ENCODE data around the gene MRPL44. TPM values are rescaled to one million over a fixed set of nuclear protein-coding genes. Genes with fewer than 3 reads are reported as not detected.

Gene MRPL44
- total and polyA plus RNA-seq, 2 of the 13 experiments (the other 11 are each of a cell fraction or from before 2014, with no cell fraction given) = 38.4 to 78.0 TPM

GRCh38 chr2:223999862-224000261 lies 42.6 kb downstream of the MRPL44 start:
- WGBS (ENCODE audit: low lambda C conversion rate) = 86% methylated on average over 11 of the region's 11 CpGs
- Histone ChIP-seq H3K27ac (ENCODE audit: extremely low read length, insufficient read depth, low read length) (no peak overlapping the region), H3K79me2 (ENCODE audit: insufficient read depth, low read length) (no peaks in the 10 kb centered on the region), H3K9ac (ENCODE audit: insufficient read depth, low read depth, low read length) (no peak overlapping the region), H3K4me3 (replicated peaks in 1 of 3; ENCODE audit: insufficient read depth in 1 of 3, low read depth in 2 of 3, low read length in 3 of 3) (no peak overlapping the region), H3K9me3 (ENCODE audit: low read length) (no peaks in the 10 kb centered on the region), H3K4me1 (ENCODE audit: insufficient read depth, low read length) (peaks cover 38% of the 10 kb centered on the region), H3K36me3 (replicated peaks in 1 of 2; ENCODE audit: control insufficient read depth in 1 of 2, insufficient read depth in 2 of 2, low read length in 2 of 2) (no peaks in the 10 kb centered on the region), H3K27me3 (ENCODE audit: control insufficient read depth in 1 of 2, insufficient read depth in 2 of 2, low read length in 2 of 2) (no peaks in the 10 kb centered on the region), H3K4me2 (ENCODE audit: low read depth, low read length) (no peak overlapping the region), H4K20me1 (ENCODE audit: insufficient read depth, low read length) (no peaks in the 10 kb centered on the region), H2AFZ (ENCODE audit: low read length) (no peak overlapping the region)
- BruUV-seq (replicated peaks) = no TSS peak
- POLR2A ChIA-PET = interaction anchor here (1.4 kb wide), 1 partner anchor 147 kb away, joined by 3 read pairs; no protein-coding TSS in a partner anchor
- no peak for DNase-seq (ENCODE audit: low spot score)
- CTCF ChIA-PET (ENCODE audit: low intra/inter-chr PET ratio, low total read pairs) = no interaction called here
- no peak for ATAC-seq
- TF ChIP-seq BATF2 (CRISPR knock-in tag; IDR thresholded peaks at IDR 0.05) = no peak
- TF ChIP-seq RAD51 (IDR thresholded peaks at IDR 0.05; ENCODE audit: borderline replicate concordance) = no peak
- TF ChIP-seq SRF (IDR thresholded peaks at IDR 0.05; ENCODE audit: low read depth, low read length) = no peak
- no peak for TF ChIP-seq NFATC3 (CRISPR knock-in tag; IDR thresholded peaks at IDR 0.05)
- no peak for TF ChIP-seq ZNF570 (CRISPR knock-in tag; IDR thresholded peaks at IDR 0.05; ENCODE audit: borderline replicate concordance)
- no peak for TF ChIP-seq ZUFSP (CRISPR knock-in tag; IDR thresholded peaks at IDR 0.05; ENCODE audit: borderline replicate concordance)
- TF ChIP-seq ZNF660 (CRISPR knock-in tag; IDR thresholded peaks at IDR 0.05; ENCODE audit: borderline replicate concordance, low read depth) = no peak
- no peak for TF ChIP-seq ATF6 (CRISPR knock-in tag; conservative IDR thresholded peaks at IDR 0.05)
- no peak for TF ChIP-seq MEIS1 (CRISPR knock-in tag; IDR thresholded peaks at IDR 0.05; ENCODE audit: borderline replicate concordance)
- TF ChIP-seq MED1 (CRISPR knock-in tag; IDR thresholded peaks at IDR 0.05) = no peak
- TF ChIP-seq TIGD3 (CRISPR knock-in tag; IDR thresholded peaks at IDR 0.05; ENCODE audit: borderline replicate concordance) = no peak
- TF ChIP-seq RBAK (CRISPR knock-in tag; IDR thresholded peaks at IDR 0.05) = no peak
- no peak for TF ChIP-seq RELA (CRISPR knock-in tag; IDR thresholded peaks at IDR 0.05)
- no peak for TF ChIP-seq SATB2 (CRISPR knock-in tag; IDR thresholded peaks at IDR 0.05)
- TF ChIP-seq NR2C2 (CRISPR knock-in tag; IDR thresholded peaks at IDR 0.05; ENCODE audit: borderline replicate concordance) = no peak
- TF ChIP-seq MXD3 (CRISPR knock-in tag; IDR thresholded peaks at IDR 0.05) = no peak
- TF ChIP-seq ZFAT (CRISPR knock-in tag; conservative IDR thresholded peaks at IDR 0.05) = no peak
- TF ChIP-seq NFIC (IDR thresholded peaks at IDR 0.05; ENCODE audit: low read length) = no peak
- no peak for TF ChIP-seq RFXANK (CRISPR knock-in tag; IDR thresholded peaks at IDR 0.05)
- FAIRE-seq = no peak
- in situ Hi-C loops (cut with HindIII; ENCODE audit: extremely low pct_ligation_motif_present, low pct_unique_long_range_greater_than_20kb) (loop anchor here (10.0 kb wide), 1 partner anchor 655 kb away; no protein-coding TSS in a partner anchor), intact Hi-C loops (cut with micrococcal nuclease; ENCODE audit: unreplicated experiment) (loop anchor here (5.0 to 10.0 kb wide), 2 partner anchors 102 to 585 kb away; partner anchors contain the start of gene CUL3)

Data from HepG2 (cell line).